ENCODE data around the gene TTI1.

TTI1 gene

GRCh38 chr20:37955511-37955910 lies 77.7 kb downstream of the TTI1 start:
- no peak for DNase-seq (ENCODE audit: low spot score)
- in situ Hi-C loops (cut with MboI; ENCODE audit: low sequenced_read_pairs, unreplicated experiment): no loop called here
- no peak for TF ChIP-seq CTCF (IDR thresholded peaks at IDR 0.05; ENCODE audit: borderline replicate concordance, control extremely low read depth, extremely low read depth, insufficient read depth, missing control alignments)

- TF ChIP-seq CTCF (IDR thresholded peaks at IDR 0.05; ENCODE audit: borderline replicate concordance, control extremely low read depth, extremely low read depth, insufficient read depth, missing control alignments): no peak
- no peak for DNase-seq (ENCODE audit: low spot score)
- in situ Hi-C loops (cut with MboI; ENCODE audit: low sequenced_read_pairs, unreplicated experiment): no loop called here
These were observed 78.6 kb downstream of the TTI1 start for GRCh38 chr20:37954626-37955025.

GRCh38 chr20:37954190-37954589 lies 79.1 kb downstream of the TTI1 start:
- TF ChIP-seq CTCF (IDR thresholded peaks at IDR 0.05; ENCODE audit: borderline replicate concordance, control extremely low read depth, extremely low read depth, insufficient read depth, missing control alignments): no peak
- in situ Hi-C loops (cut with MboI; ENCODE audit: low sequenced_read_pairs, unreplicated experiment): no loop called here
- no peak for DNase-seq (ENCODE audit: low spot score)

- no peak for DNase-seq (ENCODE audit: low spot score)
- in situ Hi-C loops (cut with MboI; ENCODE audit: low sequenced_read_pairs, unreplicated experiment): no loop called here
- TF ChIP-seq CTCF (IDR thresholded peaks at IDR 0.05; ENCODE audit: borderline replicate concordance, control extremely low read depth, extremely low read depth, insufficient read depth, missing control alignments): no peak
These were observed 84.3 kb downstream of the TTI1 start for GRCh38 chr20:37948956-37949355.

- TF ChIP-seq CTCF (IDR thresholded peaks at IDR 0.05; ENCODE audit: borderline replicate concordance, control extremely low read depth, extremely low read depth, insufficient read depth, missing control alignments): no peak
- no peak for DNase-seq (ENCODE audit: low spot score)
- in situ Hi-C loops (cut with MboI; ENCODE audit: low sequenced_read_pairs, unreplicated experiment): no loop called here
These were observed 85.3 kb downstream of the TTI1 start for GRCh38 chr20:37947943-37948342.

- TF ChIP-seq CTCF (IDR thresholded peaks at IDR 0.05; ENCODE audit: borderline replicate concordance, control extremely low read depth, extremely low read depth, insufficient read depth, missing control alignments): no peak
- in situ Hi-C loops (cut with MboI; ENCODE audit: low sequenced_read_pairs, unreplicated experiment): no loop called here
- DNase-seq (ENCODE audit: low spot score): no peak
These were observed 86.3 kb downstream of the TTI1 start for GRCh38 chr20:37946946-37947345.

GRCh38 chr20:37945091-37945547 lies 88.1 kb downstream of the TTI1 start:
- no peak for DNase-seq (ENCODE audit: low spot score)
- no peak for TF ChIP-seq CTCF (IDR thresholded peaks at IDR 0.05; ENCODE audit: borderline replicate concordance, control extremely low read depth, extremely low read depth, insufficient read depth, missing control alignments)
- in situ Hi-C loops (cut with MboI; ENCODE audit: low sequenced_read_pairs, unreplicated experiment): no loop called here

Measured in GM13976 (cell line).